ENCODE data around the gene MTHFSD.

DNA sequence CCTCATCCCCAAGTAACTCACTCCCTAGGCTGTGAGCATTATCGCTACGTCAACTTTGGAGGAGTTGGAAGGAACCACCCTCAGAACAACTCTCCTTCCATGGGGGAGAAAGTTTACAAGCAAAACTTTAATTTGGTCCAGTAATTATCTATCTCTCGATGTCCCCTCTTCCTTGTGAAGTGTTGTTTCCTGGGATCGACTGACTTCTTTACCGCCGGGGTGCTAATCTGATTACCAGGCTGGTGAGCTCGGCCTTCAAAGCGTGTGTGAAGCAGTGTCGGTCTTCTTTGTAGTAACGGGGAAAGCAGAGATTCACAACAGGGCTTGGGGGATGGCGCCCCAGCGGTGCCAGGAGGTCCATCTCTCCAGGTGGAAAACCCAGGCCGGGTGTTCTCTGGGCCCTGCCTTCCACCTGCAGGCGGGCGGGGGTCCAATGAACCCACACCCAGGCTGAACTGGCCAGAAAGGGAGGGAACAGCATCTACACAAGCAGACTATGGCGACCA lies 59.2 kb downstream of the MTHFSD start:
- TF ChIP-seq, protein P1, sequence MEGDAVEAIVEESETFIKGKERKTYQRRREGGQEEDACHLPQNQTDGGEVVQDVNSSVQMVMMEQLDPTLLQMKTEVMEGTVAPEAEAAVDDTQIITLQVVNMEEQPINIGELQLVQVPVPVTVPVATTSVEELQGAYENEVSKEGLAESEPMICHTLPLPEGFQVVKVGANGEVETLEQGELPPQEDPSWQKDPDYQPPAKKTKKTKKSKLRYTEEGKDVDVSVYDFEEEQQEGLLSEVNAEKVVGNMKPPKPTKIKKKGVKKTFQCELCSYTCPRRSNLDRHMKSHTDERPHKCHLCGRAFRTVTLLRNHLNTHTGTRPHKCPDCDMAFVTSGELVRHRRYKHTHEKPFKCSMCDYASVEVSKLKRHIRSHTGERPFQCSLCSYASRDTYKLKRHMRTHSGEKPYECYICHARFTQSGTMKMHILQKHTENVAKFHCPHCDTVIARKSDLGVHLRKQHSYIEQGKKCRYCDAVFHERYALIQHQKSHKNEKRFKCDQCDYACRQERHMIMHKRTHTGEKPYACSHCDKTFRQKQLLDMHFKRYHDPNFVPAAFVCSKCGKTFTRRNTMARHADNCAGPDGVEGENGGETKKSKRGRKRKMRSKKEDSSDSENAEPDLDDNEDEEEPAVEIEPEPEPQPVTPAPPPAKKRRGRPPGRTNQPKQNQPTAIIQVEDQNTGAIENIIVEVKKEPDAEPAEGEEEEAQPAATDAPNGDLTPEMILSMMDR (IDR thresholded peaks at IDR 0.05) = no peak
- TF ChIP-seq POLR2A (IDR thresholded peaks at IDR 0.05) = no peak
